ENCODE data around the gene DACT3. TPM values are rescaled to one million over a fixed set of nuclear protein-coding genes. Genes with fewer than 3 reads are reported as not detected.

DACT3 gene
- total RNA-seq, 1 donor from 2014 or later: 10.0 TPM

GRCh38 chr19:46648060-46648960 lies 12.7 kb downstream of the DACT3 start:
- ATAC-seq: peak; percentile 72
- TF ChIP-seq, protein P1, sequence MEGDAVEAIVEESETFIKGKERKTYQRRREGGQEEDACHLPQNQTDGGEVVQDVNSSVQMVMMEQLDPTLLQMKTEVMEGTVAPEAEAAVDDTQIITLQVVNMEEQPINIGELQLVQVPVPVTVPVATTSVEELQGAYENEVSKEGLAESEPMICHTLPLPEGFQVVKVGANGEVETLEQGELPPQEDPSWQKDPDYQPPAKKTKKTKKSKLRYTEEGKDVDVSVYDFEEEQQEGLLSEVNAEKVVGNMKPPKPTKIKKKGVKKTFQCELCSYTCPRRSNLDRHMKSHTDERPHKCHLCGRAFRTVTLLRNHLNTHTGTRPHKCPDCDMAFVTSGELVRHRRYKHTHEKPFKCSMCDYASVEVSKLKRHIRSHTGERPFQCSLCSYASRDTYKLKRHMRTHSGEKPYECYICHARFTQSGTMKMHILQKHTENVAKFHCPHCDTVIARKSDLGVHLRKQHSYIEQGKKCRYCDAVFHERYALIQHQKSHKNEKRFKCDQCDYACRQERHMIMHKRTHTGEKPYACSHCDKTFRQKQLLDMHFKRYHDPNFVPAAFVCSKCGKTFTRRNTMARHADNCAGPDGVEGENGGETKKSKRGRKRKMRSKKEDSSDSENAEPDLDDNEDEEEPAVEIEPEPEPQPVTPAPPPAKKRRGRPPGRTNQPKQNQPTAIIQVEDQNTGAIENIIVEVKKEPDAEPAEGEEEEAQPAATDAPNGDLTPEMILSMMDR (IDR thresholded peaks at IDR 0.05): no peak
- no peak overlapping the region for H3K27ac ChIP-seq
- DNase-seq: no peak
- H3K9me3 ChIP-seq: no peaks in the 10 kb centered on the region
- intact Hi-C loops (cut with DNase I): no loop called here
- H3K36me3 ChIP-seq: no peaks in the 10 kb centered on the region
- H3K4me1 ChIP-seq: no peaks in the 10 kb centered on the region
- H3K27me3 ChIP-seq: peaks cover 39% of the 10 kb centered on the region
- no peak overlapping the region for H3K4me3 ChIP-seq

GRCh38 chr19:46646402-46646801 lies 14.6 kb downstream of the DACT3 start:
- intact Hi-C loops (cut with DNase I): no loop called here
- ATAC-seq: no peak
- H3K9me3 ChIP-seq: no peaks in the 10 kb centered on the region
- no peaks in the 10 kb centered on the region for H3K36me3 ChIP-seq
- no peak overlapping the region for H3K4me3 ChIP-seq
- peaks cover 32% of the 10 kb centered on the region for H3K27me3 ChIP-seq
- H3K27ac ChIP-seq: no peak overlapping the region
- no peak for DNase-seq
- no peaks in the 10 kb centered on the region for H3K4me1 ChIP-seq
- TF ChIP-seq, protein P1 (IDR thresholded peaks at IDR 0.05): no peak

GRCh38 chr19:46644720-46645119 lies 16.3 kb downstream of the DACT3 start:
- no peak overlapping the region for H3K27ac ChIP-seq
- no peaks in the 10 kb centered on the region for H3K9me3 ChIP-seq
- intact Hi-C loops (cut with DNase I): no loop called here
- peaks cover 29% of the 10 kb centered on the region for H3K27me3 ChIP-seq
- peaks cover 4% of the 10 kb centered on the region for H3K4me1 ChIP-seq
- no peak for DNase-seq
- TF ChIP-seq, protein P1 (IDR thresholded peaks at IDR 0.05): no peak
- no peaks in the 10 kb centered on the region for H3K36me3 ChIP-seq
- ATAC-seq: no peak
- no peak overlapping the region for H3K4me3 ChIP-seq

GRCh38 chr19:46640656-46641055 lies 20.3 kb downstream of the DACT3 start:
- H3K36me3 ChIP-seq: no peaks in the 10 kb centered on the region
- TF ChIP-seq, protein P1 (IDR thresholded peaks at IDR 0.05): no peak
- H3K4me1 ChIP-seq: peaks cover 18% of the 10 kb centered on the region
- intact Hi-C loops (cut with DNase I): no loop called here
- DNase-seq (no peak), ATAC-seq (no peak)
- H3K9me3 ChIP-seq: no peaks in the 10 kb centered on the region
- no peak overlapping the region for H3K27ac ChIP-seq
- no peak overlapping the region for H3K4me3 ChIP-seq
- H3K27me3 ChIP-seq: peaks cover 7% of the 10 kb centered on the region

GRCh38 chr19:46639358-46640182 lies 21.4 kb downstream of the DACT3 start:
- H3K27ac ChIP-seq: peak overlapping the region; percentile 51
- peaks cover 12% of the 10 kb centered on the region for H3K27me3 ChIP-seq
- ATAC-seq (peak; percentile 57), DNase-seq (peak; percentile 77)
- peak overlapping the region; percentile 41 for H3K4me3 ChIP-seq
- no peaks in the 10 kb centered on the region for H3K9me3 ChIP-seq
- intact Hi-C loops (cut with DNase I): no loop called here
- TF ChIP-seq, protein P1 (IDR thresholded peaks at IDR 0.05): no peak
- peaks cover 18% of the 10 kb centered on the region for H3K4me1 ChIP-seq
- H3K36me3 ChIP-seq: no peaks in the 10 kb centered on the region

Data from upper lobe of right lung (tissue), 1 donor.